ENCODE results near the gene SPACA9.
A peak's percentile ranks its signal among the peaks of the same experiment; 100 is the strongest.

SPACA9 gene

GRCh38 chr9:132864277-132864676, 14.4 kb upstream of the SPACA9 start:
- DNase-seq, result no peak

- DNase-seq, result no peak
Measured at GRCh38 chr9:132864691-132865090, 14.0 kb upstream of the SPACA9 start.

DNA sequence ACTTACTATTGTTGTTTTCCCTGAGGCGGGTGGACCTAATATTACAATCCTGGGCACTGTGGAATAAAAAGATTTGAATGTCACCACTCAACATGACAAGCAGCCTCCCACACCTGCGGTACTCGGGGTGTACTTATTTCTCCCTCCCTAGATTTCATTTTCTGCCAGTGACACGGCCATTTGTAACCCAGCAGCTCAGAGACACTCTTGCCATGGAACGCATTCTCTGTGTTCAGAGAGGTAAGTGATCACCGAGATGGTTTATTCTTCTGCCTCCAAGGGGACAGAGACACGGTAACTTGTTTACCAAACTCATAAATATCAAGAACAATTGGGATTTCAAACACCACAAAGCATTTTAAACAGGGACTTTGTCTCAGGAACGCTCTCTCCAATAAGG, 11.8 kb upstream of the SPACA9 start:
- no peak for DNase-seq

DNA sequence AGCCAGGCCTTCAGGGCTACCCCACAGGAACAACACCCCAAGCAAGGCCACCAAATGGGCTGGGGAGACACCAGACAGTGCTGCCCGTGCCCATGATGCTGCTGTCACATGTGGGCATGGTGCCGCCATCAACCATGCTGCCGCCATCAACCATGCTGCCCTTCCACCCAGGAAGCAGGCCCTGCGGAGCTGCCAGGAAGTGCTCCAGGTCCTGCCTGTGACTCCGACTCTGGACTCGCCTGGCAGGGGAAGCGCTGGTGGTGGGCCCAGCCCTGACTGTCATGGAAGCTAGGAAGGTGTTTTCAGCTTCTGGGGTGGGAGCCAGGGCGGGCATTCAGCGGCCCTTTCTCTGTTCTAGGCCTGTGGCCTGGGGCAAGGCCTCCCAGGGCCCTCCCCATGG, 9.4 kb upstream of the SPACA9 start:
- DNase-seq, result no peak

- DNase-seq, result peak; percentile 36
Measured at GRCh38 chr9:132873403-132873802, 5.3 kb upstream of the SPACA9 start.

GRCh38 chr9:132875159-132875558, 3.5 kb upstream of the SPACA9 start:
- no peak for DNase-seq

DNA sequence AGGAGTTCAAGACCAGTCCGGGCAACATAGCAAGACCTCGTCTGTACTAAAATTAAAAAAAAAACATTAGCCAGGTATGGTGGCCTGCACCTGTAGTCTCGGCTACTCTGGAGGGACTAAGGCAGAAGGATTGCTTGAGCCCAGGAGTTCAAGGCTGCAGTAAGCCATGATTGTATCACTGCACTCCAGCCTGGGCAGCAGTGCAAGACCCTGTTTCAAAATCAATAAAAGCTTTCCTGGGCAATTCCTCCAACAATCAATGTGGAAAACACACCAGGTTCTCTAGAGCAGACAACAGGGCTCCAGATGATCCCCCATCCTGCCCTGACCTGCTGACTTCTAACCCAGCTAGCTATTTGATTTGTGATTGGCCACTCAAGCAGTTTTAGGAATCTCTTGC, 1.8 kb upstream of the SPACA9 start:
- DNase-seq, result no peak

DNA sequence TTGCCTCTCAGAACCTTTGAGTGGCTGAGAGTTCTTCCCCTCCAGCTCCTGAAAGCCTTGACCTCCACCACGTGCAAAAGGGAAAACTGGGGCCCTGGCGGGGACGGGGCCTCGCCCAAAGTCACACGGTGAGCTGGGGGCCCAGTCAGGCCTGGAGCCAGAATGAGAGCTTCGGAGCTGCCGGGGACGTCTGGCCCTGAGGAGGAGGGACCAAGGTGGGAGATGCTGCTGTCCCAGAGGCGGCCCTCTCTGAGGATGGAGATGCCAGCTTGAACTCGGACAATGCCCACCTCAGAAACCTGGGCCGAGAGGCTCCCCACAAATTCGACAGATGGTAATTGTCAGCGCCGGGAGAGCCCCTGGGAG, 1.3 kb upstream of the SPACA9 start:
- no peak for DNase-seq

- peak; percentile 81 for DNase-seq
Measured at GRCh38 chr9:132877824-132878694, 639 bp upstream of the SPACA9 start, which contains the start of gene AK8. TSS of gene AK8 (minus strand) at chr9:132878284. CDS start at chr9:132878255, 29 bp downstream.

DNA sequence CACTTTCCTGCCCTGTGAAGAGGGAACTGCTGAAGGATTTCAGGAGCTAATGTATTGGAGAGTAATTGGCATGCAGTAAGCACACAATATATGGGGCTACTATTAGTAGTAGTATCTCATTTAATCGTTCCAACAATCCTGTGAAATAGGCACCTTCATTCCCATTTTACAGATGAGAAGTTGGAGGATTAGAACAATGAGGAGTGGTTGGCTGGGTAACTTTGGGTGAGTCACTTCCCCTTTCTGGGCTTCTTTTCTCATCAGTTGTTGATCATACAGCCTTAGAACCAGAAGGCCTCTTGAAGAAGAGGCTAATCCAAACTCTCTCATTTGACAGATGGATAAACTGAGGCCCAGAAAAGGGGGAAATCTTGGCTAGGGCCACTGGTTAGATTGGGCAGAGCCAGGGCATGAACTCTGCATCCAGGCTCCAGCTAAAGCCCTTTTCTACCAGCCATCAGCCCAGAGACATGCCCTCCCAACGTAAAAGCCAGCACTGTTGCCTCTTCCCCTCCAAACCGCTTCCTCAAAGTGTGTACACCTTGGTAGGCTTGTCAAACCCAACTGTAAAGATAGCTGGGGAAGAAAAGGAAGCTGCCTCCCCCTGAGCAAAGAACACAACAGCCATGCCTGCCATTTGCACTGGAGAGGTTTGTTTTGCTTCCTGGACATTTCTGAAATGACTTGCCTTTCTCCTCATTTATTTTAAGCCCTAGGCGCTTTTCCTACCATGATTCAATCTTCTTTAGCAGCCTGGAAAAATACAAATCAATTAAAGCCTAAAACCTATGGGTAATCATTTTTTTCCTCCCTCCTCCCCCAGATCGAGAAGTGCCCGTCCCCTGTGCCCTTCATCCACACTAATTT, 992 bp downstream of the SPACA9 start:
- peak; percentile 12 for DNase-seq

DNA sequence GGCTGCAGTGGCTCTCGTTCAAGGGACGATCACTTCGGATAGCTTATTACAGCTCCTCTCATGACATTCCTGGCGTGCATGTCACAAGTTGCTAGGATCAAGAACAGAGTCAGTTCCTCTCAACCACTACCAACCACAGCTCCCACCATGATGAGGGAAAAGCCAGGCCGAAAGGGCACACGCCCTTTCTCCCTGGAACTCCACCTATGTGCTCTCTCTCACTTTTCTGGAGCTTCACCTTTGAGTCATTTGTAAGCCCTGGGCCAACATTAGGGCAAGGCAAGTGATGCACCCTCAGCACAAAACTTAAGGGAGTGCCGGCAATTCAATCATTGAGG, 1.6 kb downstream of the SPACA9 start:
- no peak for DNase-seq

GRCh38 chr9:132881826-132882225, 3.1 kb downstream of the SPACA9 start:
- no peak for DNase-seq

DNA sequence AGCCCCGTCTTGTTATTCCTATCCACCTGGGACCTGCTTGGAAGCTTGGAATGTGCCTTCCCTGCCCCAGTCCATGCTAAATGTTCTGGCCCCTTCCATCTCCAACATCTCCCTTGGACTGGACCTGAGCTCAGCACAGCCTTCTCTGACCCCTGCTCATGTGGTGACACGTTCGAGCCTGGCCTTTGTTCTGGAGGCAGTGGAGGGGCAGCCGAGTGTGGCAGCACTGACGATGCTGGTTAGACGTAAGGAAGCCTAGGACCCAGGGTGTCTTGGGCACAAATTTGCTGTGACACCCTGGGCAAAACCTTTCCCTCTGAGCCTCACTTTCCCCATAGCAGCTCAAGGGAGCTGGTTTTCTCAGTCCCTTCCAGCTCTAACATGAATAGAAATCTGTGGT, 3.9 kb downstream of the SPACA9 start:
- no peak for DNase-seq

DNA sequence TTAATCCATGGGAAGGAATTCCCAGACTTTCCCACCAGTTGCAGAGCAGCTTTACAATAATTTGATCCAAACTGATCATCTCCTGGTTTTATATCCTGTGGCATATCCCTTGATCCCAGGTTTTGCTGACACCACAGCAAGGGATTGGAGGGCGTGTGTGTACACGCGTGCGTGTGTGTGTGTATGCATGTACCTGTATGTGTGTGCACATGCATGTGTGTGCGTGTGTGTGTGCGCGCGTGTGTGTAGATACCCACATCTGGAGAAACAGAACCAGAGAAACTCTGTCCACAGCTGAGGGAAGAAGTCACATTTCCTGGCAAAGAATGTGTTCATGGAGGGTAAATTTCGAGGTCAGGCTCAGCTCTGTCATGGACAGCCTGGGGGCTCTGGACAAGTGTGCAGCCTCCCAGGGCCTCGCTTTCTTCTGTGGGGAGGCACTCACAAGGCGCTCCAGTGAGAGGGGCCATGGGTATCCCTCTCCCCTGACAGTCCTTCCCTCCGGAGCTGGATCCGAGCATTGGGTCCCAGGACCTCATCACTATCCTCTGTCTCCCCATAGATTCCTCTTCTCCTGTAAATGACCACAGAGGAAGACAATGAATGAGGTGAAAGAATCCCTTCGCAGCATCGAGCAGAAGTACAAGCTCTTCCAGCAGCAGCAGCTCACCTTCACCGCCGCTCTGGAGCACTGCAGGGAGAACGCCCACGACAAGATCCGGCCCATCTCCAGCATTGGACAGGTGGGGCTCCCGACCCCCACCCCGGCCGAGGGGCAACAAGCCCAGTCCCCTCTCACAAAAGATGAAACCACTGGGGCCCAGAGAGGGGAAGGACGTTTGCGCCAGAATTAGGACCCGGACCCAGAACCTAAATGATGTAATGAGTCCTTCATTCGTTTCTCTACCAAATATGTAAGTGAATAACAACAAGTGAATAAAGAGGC, 4.9 kb downstream of the SPACA9 start:
- DNase-seq, result no peak

DNA sequence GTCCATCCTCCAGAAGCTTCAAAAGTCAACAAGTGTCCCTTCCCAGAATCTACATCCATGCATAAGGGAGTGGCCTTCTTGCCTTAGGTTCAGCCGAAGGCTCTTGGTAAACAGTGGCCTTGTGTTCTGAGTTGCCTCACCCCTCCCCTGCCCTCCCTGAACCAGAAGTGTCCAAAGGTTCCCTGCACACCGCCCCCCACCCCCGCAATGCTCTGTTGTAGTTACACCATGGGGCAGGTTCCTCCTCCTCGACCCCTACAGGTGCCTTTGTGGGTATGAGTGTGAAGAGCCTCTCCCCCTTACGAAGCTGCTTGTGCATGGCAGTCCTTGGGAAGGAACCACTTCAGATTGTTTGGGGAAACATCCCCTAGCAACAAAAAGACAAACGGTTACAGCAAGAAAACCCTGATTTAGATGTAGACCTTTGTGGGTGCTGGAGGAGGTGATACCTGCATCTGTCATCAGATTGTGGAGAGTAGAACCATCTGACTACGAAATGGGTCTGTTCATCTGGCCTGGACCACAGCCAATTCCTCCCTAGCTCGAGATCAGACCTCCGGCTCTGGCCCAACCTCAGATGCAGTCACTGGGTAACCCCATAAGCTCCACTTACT, 7.1 kb downstream of the SPACA9 start:
- DNase-seq, result no peak

DNA sequence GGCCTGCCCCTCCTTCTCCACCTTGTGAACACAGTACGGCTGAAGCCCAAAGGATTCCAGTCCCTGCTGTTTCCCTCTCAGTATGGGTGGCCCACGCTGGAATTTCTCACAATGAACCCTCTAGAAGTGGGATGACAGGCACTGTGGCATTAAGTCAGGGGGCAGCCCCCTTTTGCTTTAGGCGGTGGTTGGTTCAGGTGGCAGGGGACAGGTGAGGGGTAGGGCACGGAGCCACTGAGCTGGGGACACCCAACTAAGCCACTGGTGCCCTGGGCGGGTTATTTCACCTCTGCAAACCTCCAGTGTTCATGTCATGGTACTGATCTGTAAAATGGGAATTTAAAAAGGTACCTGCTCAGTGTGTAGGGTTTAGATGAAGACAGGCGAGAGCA, 7.6 kb downstream of the SPACA9 start:
- no peak for DNase-seq

DNA sequence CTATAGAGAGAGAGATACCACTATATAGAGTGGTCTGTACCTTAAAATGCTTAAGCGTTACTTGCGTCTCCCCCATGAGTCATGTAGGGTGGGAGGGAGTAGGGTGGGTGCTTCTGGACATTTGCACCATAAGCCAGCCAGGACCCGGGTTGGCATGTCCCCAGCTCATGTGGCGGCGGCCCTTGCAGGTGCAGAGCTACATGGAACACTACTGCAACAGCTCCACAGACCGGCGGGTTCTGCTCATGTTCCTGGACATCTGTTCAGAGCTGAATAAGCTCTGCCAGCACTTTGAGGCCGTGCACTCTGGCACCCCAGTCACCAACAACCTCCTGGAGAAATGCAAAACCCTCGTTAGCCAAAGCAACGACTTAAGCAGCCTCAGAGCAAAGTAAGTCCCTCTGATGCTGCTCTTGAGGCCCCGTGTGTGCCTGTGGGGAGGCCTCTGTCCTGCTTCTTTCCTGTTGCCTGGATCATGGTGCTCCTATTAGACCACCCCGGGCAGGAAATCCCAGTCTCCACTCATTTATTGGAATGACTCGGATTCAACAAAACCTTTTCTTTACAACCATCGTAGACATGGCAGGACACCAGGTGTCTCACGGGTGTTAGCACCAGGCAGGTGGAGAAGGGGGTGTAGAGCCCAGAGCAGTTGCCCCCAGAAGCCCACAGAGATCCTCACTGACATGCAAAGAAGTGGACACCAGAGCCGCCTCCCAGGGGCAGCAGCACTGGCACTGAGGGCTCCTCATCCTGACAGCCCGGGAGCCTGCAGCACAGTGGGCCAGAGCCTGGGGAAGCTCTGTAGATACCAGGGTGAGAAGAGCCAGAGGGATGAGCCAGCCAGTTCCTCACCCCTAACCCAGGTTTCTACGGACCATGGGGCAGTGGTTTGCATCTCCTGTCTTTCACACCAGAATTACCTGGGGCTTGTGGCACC, 8.8 kb downstream of the SPACA9 start:
- DNase-seq, result no peak

DNA sequence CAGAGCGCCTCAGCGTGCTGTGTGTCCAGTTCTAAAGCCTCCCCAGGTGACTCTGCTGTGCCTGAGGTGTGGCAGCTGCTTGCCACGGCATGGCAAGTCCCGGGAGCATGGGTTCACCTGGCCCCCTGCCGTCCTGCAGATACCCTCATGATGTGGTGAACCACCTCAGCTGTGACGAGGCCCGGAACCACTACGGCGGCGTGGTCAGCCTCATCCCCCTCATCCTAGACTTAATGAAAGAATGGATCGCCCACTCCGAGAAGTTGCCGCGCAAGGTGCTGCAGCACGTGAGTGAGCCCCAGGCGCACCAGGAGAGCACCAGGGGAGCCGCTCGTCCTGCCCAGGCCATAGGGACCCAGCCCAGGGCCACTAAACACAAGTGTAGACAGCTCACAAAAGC, 9.5 kb downstream of the SPACA9 start:
- DNase-seq, result no peak

DNA sequence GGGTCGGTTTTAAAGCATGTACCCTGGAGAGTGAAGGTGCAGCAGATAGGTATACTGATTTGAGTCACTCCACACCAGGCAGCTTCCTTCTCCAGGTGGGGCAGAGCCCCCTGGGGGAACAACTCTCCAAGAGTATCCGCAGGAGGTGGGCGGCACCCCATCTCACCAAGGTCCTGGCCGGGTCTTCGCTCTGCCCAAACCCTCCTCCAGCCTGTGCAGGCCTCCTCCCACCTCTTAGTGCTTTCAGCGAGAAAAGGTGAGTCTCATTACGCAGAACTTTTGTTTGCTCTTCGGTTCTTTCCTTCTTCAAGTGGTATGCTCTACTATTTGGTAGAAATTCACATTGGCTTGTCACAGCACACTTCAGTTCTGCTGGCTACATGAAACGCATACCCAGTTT, 13.7 kb downstream of the SPACA9 start:
- no peak for DNase-seq

DNA sequence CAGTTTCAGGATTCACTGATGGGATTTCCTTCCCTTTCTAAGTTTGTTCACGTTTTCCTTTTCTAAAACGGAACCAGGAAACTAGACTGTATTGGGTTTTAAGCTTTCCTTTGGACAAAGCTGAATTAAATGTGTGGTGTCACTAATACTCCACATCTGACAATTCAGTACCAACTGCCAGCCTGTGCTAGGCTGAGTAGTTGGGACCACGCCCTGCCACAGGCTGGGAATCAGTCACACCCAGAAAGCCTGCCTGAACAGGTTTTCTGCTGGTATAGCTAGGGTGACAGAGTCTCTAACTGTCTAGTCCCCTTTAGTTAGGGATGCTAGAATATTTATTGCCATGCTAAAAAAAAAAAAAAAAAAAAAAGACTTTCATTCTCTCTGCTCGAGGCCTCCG, 15.6 kb downstream of the SPACA9 start:
- DNase-seq, result no peak
